GM13976 (cell line): ENCODE measurements around the gene PTPRH.

Experiments used
- DNase-seq: peaks from one replicate; pipeline ENCODE4 v3.0.0; 2012; ENCODE audit warnings: low spot score
- in situ Hi-C: fragments of 300-500 bp; cut with MboI; formaldehyde crosslinking; loops from one replicate; pipeline ENCODE4 v1.12.0; 2022; ENCODE audit warnings: low sequenced_read_pairs, mixed read lengths, inconsistent platforms; ENCODE audit not compliant: unreplicated experiment
- TF ChIP-seq, protein P1 (sequence below): IDR thresholded peaks from 2 replicates; pipeline ENCODE4 v1.5.1; 2012; ENCODE audit warnings: borderline replicate concordance, mild to moderate bottlenecking; ENCODE audit not compliant: insufficient read depth; ENCODE audit errors: extremely low read depth, missing control alignments, control extremely low read depth

Gene PTPRH, protein sequence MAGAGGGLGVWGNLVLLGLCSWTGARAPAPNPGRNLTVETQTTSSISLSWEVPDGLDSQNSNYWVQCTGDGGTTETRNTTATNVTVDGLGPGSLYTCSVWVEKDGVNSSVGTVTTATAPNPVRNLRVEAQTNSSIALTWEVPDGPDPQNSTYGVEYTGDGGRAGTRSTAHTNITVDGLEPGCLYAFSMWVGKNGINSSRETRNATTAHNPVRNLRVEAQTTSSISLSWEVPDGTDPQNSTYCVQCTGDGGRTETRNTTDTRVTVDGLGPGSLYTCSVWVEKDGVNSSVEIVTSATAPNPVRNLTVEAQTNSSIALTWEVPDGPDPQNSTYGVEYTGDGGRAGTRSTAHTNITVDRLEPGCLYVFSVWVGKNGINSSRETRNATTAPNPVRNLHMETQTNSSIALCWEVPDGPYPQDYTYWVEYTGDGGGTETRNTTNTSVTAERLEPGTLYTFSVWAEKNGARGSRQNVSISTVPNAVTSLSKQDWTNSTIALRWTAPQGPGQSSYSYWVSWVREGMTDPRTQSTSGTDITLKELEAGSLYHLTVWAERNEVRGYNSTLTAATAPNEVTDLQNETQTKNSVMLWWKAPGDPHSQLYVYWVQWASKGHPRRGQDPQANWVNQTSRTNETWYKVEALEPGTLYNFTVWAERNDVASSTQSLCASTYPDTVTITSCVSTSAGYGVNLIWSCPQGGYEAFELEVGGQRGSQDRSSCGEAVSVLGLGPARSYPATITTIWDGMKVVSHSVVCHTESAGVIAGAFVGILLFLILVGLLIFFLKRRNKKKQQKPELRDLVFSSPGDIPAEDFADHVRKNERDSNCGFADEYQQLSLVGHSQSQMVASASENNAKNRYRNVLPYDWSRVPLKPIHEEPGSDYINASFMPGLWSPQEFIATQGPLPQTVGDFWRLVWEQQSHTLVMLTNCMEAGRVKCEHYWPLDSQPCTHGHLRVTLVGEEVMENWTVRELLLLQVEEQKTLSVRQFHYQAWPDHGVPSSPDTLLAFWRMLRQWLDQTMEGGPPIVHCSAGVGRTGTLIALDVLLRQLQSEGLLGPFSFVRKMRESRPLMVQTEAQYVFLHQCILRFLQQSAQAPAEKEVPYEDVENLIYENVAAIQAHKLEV

DNA sequence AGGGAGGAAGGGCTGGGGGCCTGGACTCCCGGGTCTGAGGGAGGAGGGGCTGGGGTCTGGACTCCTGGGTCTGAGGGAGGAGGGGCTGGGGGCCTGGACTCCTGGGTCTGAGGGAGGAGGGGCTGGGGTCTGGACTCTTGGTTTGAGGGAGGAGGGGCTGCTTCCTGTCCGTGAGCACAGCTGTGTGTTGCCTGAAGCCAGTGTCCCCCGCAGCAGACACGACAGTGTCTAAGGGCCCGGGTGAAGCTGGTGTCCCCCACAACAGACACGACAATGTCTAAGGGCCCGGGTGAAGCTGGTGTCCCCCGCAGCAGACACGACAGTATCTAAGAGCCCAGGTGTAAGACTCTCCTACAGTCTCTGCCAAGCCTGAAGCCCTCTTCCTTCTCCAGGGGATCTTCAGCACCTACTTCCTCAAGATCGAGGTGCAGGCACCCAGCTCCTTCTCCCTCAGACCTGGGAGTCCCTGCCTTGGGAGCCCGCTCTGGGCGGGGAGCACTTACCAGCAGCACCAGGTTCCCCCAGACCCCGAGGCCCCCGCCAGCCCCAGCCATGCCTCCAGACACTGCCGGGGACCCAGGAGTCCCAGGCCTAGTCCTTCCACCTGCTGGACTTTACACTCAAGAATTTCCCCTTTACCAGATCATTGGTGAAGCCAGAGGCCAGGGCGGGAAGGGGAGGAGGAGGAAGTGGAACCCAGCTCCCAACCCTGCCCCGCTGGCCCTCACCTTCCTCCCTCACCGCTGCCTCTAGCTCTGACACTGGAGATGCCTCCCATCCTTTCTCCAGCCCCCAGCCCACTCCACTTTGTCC lies at the start of gene PTPRH:
Gene PTPRH, minus strand, starts transcription at position 622 of the 813 bp plus-strand sequence. Its CDS starts 68 bp downstream, at position 554.
- TF ChIP-seq, protein P1, sequence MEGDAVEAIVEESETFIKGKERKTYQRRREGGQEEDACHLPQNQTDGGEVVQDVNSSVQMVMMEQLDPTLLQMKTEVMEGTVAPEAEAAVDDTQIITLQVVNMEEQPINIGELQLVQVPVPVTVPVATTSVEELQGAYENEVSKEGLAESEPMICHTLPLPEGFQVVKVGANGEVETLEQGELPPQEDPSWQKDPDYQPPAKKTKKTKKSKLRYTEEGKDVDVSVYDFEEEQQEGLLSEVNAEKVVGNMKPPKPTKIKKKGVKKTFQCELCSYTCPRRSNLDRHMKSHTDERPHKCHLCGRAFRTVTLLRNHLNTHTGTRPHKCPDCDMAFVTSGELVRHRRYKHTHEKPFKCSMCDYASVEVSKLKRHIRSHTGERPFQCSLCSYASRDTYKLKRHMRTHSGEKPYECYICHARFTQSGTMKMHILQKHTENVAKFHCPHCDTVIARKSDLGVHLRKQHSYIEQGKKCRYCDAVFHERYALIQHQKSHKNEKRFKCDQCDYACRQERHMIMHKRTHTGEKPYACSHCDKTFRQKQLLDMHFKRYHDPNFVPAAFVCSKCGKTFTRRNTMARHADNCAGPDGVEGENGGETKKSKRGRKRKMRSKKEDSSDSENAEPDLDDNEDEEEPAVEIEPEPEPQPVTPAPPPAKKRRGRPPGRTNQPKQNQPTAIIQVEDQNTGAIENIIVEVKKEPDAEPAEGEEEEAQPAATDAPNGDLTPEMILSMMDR = no peak
- no peak for DNase-seq
- in situ Hi-C loops = no loop called here

DNA sequence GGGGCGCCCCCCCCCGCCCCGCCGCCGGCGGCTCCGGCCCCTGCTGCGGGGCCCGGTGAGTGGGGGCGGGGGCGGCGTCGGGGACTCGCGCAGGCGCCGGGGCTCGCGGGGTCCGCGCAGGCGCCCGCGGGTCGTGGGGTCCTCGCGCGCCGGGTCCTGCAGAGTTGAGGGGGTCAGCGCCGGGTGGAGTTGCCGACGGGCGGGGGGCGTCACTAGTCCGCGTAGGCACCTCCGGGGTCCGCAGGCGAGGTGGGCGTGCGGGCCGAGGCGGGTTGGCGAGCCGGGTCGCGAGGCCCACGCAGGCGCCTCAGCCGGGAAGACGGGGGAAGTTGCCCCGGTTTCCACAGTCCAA lies 49.2 kb upstream of the PTPRH start:
- TF ChIP-seq, protein P1 = no peak
- in situ Hi-C loops = no loop called here
- DNase-seq = peak; percentile 77

DNA sequence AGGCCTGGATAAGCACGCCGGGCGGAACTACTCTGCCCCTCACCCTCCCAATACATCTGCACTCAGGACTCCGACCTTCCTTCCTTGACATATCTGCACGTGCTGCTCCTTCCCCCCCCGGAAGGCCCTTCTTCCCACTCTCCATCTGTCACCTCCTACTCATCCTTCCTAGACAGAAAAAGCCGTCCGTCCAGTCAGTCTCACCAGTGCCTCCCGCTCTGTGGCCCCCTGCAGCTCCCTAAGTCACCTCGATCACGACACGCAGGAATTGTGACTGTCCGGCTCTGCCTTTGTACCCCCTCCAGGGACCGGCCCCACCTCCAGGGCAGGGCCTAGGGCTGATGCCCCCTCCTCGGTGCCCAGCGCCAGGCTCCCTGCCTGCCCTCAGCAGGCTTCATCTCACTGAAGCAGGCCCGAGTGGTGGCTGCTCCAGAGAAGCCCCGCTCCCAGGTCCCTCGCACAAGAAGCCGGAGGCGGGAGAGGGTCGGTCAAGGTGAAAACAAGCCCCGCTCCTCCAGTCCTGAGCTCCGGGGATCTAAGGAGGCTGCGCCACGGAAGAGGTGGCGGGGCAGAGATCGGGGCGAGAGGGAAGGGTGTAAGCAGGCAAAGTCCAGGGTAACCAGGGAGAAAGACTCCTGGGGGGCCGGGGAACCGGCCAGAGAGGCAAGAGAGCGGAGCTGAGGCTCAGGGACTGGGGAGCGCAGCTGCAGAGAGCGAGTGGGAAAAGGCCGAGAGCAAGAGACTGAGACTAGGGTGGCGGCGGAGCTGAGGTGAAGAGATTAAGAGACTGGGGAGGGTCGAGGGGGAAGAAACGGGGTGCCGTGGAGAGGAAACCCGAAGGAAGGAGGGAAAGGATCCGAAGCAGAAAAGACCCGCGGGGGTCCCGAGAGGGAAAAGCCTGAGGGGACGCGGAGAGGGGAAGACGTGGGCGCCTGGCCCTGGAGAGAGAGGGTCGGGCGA lies 48.4 kb upstream of the PTPRH start:
- no peak for DNase-seq
- TF ChIP-seq, protein P1 = no peak
- in situ Hi-C loops = no loop called here

DNA sequence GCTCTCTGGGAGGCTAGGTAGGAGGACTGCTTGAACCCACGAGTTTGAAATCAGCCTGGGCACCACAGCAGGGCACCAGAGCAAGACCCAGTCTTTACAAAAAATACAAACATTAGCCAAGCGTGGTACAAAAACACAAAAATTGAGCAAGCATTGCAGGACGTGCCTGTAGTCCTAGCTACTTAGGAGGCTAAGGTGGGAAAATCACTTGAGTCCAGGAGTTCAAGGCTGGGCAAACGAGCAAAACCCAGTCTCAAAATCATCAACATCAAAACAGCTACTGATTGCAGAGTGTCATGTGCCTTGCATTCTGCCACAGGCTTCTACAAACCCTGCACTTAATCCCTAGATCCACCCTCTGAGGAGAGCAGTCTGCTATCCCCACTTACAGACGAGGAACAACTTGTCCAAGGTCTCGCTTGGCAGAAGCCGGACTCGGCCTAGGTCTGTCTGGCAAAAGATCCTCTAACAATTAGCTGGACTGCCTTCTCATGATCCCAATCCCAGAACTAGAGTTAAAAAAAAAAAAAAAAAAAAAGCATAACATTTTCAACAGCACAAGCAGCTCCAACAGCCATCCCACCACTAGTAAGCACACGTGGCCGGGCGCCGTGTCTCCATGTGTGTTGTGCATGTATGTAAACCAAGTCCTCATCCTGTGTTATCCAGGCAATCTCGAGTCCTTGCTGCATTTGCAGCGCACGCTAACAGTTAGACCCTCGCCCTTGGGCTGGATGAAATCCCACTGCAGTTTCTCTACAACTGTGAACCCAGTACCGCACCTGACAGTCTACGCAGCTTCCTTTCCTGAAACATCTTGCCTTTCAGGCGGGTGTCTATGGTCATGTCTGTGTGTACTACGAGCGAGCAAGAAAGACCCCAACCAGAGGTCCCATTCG lies 47.5 kb upstream of the PTPRH start:
- TF ChIP-seq, protein P1 = no peak
- no peak for DNase-seq

DNA sequence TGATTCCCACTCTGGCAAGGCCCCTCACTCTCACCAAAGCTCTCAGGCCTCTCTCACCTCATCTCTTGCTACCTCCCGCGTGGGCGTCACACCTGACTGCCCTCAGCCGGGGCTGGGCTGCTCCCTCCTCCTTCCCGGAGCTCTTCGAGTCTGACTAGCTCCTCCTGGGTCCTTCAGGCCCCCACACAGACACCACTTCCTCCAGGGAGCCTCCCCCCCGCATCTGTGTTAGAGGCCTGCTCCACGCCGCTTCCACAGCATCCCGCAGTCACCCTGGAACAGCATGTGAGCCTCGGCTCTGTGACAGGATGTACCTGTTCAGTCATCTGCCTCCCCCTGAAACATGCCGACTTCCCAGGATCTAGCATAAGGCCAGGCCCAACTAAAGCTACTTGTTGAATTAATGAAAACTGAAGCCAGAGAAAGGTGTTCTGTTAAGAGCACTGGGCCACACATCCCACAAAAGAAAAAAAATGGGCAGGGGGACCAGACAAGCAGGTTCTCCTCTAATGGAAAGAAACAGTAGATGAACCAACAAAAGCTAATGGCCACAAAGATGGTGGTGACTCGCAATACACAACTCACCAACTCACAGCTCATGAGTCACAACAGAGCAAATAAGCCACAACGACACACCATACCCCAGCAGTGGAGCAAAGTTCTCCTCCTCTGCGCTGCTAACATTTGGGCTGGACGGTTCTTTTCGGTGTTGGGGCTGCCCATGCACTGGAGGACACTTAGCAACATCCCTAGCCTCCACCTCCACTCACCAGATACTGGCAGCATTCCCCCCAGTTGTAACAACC lies 46.5 kb upstream of the PTPRH start:
- DNase-seq = peak; percentile 65
- TF ChIP-seq, protein P1 = no peak
- in situ Hi-C loops = no loop called here

More for the DNA sequence above, 47.5 kb upstream of the PTPRH start:
- in situ Hi-C loops = no loop called here
